HEK293 (cell line): ENCODE results near the gene NXN.
A peak's percentile ranks its signal among the peaks of the same experiment; 100 is the strongest.

Source experiments
- CTCF ChIA-PET: fragments of 350-600 bp; formaldehyde crosslinking; extraction: SDS; loops from one replicate; lab custom pipeline; 2021; ENCODE audit warnings: antibody characterized with exemption; lab: Yijun Ruan, JAX
- POLR2A ChIA-PET: fragments of 300-600 bp; formaldehyde crosslinking; extraction: SDS; loops from one replicate; lab custom pipeline; 2020; ENCODE audit warnings: antibody characterized with exemption, inconsistent platforms; lab: Yijun Ruan, JAX
- H3K27ac ChIP-seq: fragments of 200-500 bp; sonication (Bioruptor generic); 2 replicates; pipeline ENCODE4 v1.5.1; 2014; ENCODE audit warnings: low read depth, low read length, control low read depth, inconsistent platforms; ENCODE audit errors: extremely low read depth
- H3K36me3 ChIP-seq, 2 experiments: fragments of 200-500 bp in 1 of 2; sonication (Bioruptor generic) in 1 of 2; 1 replicate in 1 of 2; 2 replicates in 1 of 2; pipeline ENCODE4 v1.5.1; 2014 to 2017; ENCODE audit warnings: inconsistent platforms in 2 of 2, low read length in 2 of 2; ENCODE audit not compliant: control insufficient read depth in 2 of 2, insufficient read depth in 1 of 2
- H3K4me1 ChIP-seq: fragments of 200-500 bp; sonication (Bioruptor generic); 2 replicates; pipeline ENCODE4 v1.5.1; 2014; ENCODE audit warnings: mild to moderate bottlenecking, low read length, inconsistent platforms; ENCODE audit not compliant: control insufficient read depth, insufficient read depth
- H3K4me3 ChIP-seq: 2 replicates; pipeline ENCODE4 v1.5.1; 2011; ENCODE audit warnings: low read depth, mild to moderate bottlenecking, control low read depth, low read length, moderate library complexity
- H3K9me3 ChIP-seq: fragments of 200-500 bp; sonication (Bioruptor generic); 2 replicates; pipeline ENCODE4 v1.5.1; 2014; ENCODE audit warnings: low read depth, low read length, inconsistent platforms; ENCODE audit not compliant: control insufficient read depth, insufficient read depth
- HOXC10 ChIP-seq: sonication (generic); formaldehyde crosslinking; IDR thresholded peaks from 2 replicates; pipeline ENCODE4 v1.8.1; 2023; ENCODE audit warnings: mild to moderate bottlenecking, missing genetic modification reagents
- KLF16 ChIP-seq: fragments of 450-650 bp; formaldehyde crosslinking; IDR thresholded peaks from 2 replicates; pipeline ENCODE4 v1.5.1; 2017; ENCODE audit warnings: missing biosample characterization, missing genetic modification characterization
- MZF1 ChIP-seq: fragments of 450-650 bp; formaldehyde crosslinking; IDR thresholded peaks from 2 replicates; pipeline ENCODE4 v1.5.1; 2017; ENCODE audit warnings: missing biosample characterization, missing genetic modification characterization, borderline replicate concordance
- SCRT1 ChIP-seq: fragments of 450-650 bp; formaldehyde crosslinking; IDR thresholded peaks from 2 replicates; pipeline ENCODE4 v1.5.1; 2016; ENCODE audit warnings: missing biosample characterization, missing genetic modification characterization, borderline replicate concordance
- SCRT2 ChIP-seq: fragments of 450-650 bp; formaldehyde crosslinking; IDR thresholded peaks from 2 replicates; pipeline ENCODE4 v1.5.1; 2016; ENCODE audit warnings: missing biosample characterization, missing genetic modification characterization
- ZEB2 ChIP-seq: fragments of 450-650 bp; formaldehyde crosslinking; IDR thresholded peaks from 2 replicates; pipeline ENCODE4 v1.5.1; 2016; ENCODE audit warnings: missing biosample characterization, missing genetic modification characterization
- ZFHX2 ChIP-seq: fragments of 450-650 bp; formaldehyde crosslinking; conservative IDR thresholded peaks from 2 replicates; pipeline ENCODE4 v1.5.1; 2016; ENCODE audit warnings: missing biosample characterization, missing genetic modification characterization
- ZIC2 ChIP-seq: fragments of 450-650 bp; formaldehyde crosslinking; IDR thresholded peaks from 2 replicates; pipeline ENCODE4 v1.5.1; 2016; ENCODE audit warnings: missing biosample characterization, missing genetic modification characterization
- ZNF112 ChIP-seq: fragments of 450-650 bp; formaldehyde crosslinking; IDR thresholded peaks from 2 replicates; pipeline ENCODE4 v1.5.0; 2017; ENCODE audit warnings: missing biosample characterization, missing genetic modification characterization
- ZNF157 ChIP-seq: fragments of 450-650 bp; formaldehyde crosslinking; IDR thresholded peaks from 2 replicates; pipeline ENCODE4 v1.5.1; 2016; ENCODE audit warnings: missing biosample characterization, missing genetic modification characterization
- ZNF341 ChIP-seq: fragments of 450-650 bp; formaldehyde crosslinking; IDR thresholded peaks from 2 replicates; pipeline ENCODE4; 2016; ENCODE audit warnings: low read depth, missing biosample characterization, missing genetic modification characterization
- ZNF37A ChIP-seq: fragments of 450-650 bp; IDR thresholded peaks from 2 replicates; pipeline ENCODE4 v1.5.1; 2018; ENCODE audit warnings: missing biosample characterization, missing genetic modification characterization
- ZNF473 ChIP-seq: fragments of 450-650 bp; formaldehyde crosslinking; IDR thresholded peaks from 2 replicates; pipeline ENCODE4 v1.5.1; 2017; ENCODE audit warnings: missing biosample characterization, missing genetic modification characterization
- ZNF501 ChIP-seq: fragments of 450-650 bp; formaldehyde crosslinking; IDR thresholded peaks from 2 replicates; pipeline ENCODE4 v1.5.1; 2016; ENCODE audit warnings: missing biosample characterization, missing genetic modification characterization
- ZNF544 ChIP-seq: fragments of 450-650 bp; formaldehyde crosslinking; IDR thresholded peaks from 2 replicates; pipeline ENCODE4 v1.5.0; 2017; ENCODE audit warnings: missing biosample characterization, missing genetic modification characterization
- ZNF561 ChIP-seq: fragments of 450-650 bp; IDR thresholded peaks from 2 replicates; pipeline ENCODE4 v1.5.1; 2018; ENCODE audit warnings: missing biosample characterization, missing genetic modification characterization, borderline replicate concordance
- ZNF596 ChIP-seq: fragments of 450-650 bp; IDR thresholded peaks from 2 replicates; pipeline ENCODE4 v1.5.0; 2018; ENCODE audit warnings: missing biosample characterization, mild to moderate bottlenecking, missing genetic modification characterization, moderate library complexity
- ZNF600 ChIP-seq: fragments of 450-650 bp; formaldehyde crosslinking; IDR thresholded peaks from 2 replicates; pipeline ENCODE4 v1.5.1; 2016; ENCODE audit warnings: missing biosample characterization, missing genetic modification characterization
- ZNF791 ChIP-seq: fragments of 450-650 bp; formaldehyde crosslinking; IDR thresholded peaks from 2 replicates; pipeline ENCODE4 v1.5.1; 2016; ENCODE audit warnings: missing biosample characterization, missing genetic modification characterization
- ZSCAN23 ChIP-seq: fragments of 450-650 bp; formaldehyde crosslinking; IDR thresholded peaks from 2 replicates; pipeline ENCODE4 v1.5.1; 2016; ENCODE audit warnings: missing biosample characterization, missing genetic modification characterization
- TF ChIP-seq, protein P1 (sequence below): fragments of 450-650 bp; formaldehyde crosslinking; IDR thresholded peaks from 2 replicates; pipeline ENCODE4 v1.5.1; 2016; ENCODE audit warnings: missing biosample characterization, missing genetic modification characterization
- TF ChIP-seq, protein P2 (sequence below): fragments of 450-650 bp; formaldehyde crosslinking; IDR thresholded peaks from 2 replicates; pipeline ENCODE4 v1.5.1; 2017; ENCODE audit warnings: missing biosample characterization, missing genetic modification characterization

The NXN gene

DNA sequence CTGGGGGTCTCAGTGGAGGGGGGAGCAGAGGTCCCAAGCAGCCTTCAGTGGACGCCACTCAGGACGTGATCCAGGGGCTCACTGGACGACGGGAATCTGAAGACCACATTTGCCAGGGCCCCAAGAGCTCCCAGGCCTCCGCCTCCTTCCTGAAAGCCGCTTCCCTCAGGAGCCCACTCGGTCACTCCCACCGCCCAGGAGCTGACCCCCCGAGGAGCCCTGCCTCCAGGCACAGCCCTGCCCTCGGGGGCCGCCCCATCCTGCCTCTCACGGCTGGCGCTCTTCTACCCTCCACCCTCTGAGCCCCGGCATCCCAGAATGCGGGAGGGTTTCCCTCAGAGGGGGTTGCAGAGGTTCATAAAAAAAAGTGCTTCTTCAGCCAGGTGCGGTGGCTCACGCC lies 41.6 kb upstream of the NXN start:
- CTCF ChIA-PET = interaction anchor here (1.2 kb wide), 1 partner anchor 37 kb away, joined by 3 read pairs; no protein-coding TSS in a partner anchor
- no peak for TF ChIP-seq ZNF791 (tag by site-specific recombination)
- peak; percentile 17; the same call in 1 of the 2 replicates for TF ChIP-seq ZIC2 (tag by site-specific recombination)
- TF ChIP-seq ZNF341 = peak; percentile 45; the same call in 1 of the 2 replicates
- TF ChIP-seq ZNF561 (tag by site-specific recombination) = no peak
- no peak for TF ChIP-seq MZF1
- TF ChIP-seq, protein P1, sequence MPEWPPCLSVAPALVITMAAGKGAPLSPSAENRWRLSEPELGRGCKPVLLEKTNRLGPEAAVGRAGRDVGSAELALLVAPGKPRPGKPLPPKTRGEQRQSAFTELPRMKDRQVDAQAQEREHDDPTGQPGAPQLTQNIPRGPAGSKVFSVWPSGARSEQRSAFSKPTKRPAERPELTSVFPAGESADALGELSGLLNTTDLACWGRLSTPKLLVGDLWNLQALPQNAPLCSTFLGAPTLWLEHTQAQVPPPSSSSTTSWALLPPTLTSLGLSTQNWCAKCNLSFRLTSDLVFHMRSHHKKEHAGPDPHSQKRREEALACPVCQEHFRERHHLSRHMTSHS = no peak
- no peak for TF ChIP-seq ZNF544 (tag by site-specific recombination)
- TF ChIP-seq, all 188 proteins: peak for 2
- POLR2A ChIA-PET = no interaction called here
- Histone ChIP-seq H3K36me3 (peaks cover 0 to 7% of the 10 kb centered on the region in 2 experiments; a peak in 1 of 3 replicates), H3K4me3 (no peak overlapping the region), H3K27ac (no peak overlapping the region), H3K9me3 (no peaks in the 10 kb centered on the region), H3K4me1 (no peaks in the 10 kb centered on the region)

DNA sequence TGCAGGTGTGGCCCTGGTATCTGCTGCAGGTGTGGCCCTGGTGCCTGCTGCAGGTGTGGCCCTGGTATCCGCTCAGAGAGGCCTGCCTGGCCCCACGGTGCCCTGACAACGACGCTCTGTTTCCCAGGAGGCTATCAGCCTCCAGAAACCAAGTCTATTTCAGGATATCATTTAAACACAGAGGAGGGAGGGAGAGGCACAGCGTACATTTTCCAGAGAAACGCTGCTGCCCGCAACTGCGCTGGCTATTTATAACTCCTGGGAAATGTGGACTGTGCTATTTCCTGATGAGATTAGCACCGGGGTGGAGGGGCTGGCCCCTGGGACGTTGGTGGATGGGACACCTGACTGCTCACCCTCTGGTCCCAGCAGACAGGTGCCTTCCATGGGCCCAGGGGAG lies 39.9 kb upstream of the NXN start:
- H3K36me3 ChIP-seq = peaks cover 0 to 4% of the 10 kb centered on the region in 2 experiments; a peak in 1 of 3 replicates
- POLR2A ChIA-PET = no interaction called here
- no peak for TF ChIP-seq ZNF112
- no peak for TF ChIP-seq ZFHX2
- TF ChIP-seq, protein P2, sequence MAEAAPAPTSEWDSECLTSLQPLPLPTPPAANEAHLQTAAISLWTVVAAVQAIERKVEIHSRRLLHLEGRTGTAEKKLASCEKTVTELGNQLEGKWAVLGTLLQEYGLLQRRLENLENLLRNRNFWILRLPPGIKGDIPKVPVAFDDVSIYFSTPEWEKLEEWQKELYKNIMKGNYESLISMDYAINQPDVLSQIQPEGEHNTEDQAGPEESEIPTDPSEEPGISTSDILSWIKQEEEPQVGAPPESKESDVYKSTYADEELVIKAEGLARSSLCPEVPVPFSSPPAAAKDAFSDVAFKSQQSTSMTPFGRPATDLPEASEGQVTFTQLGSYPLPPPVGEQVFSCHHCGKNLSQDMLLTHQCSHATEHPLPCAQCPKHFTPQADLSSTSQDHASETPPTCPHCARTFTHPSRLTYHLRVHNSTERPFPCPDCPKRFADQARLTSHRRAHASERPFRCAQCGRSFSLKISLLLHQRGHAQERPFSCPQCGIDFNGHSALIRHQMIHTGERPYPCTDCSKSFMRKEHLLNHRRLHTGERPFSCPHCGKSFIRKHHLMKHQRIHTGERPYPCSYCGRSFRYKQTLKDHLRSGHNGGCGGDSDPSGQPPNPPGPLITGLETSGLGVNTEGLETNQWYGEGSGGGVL (tag by site-specific recombination) = no peak
- no peak for TF ChIP-seq SCRT1
- no peak for TF ChIP-seq ZNF596 (tag by site-specific recombination)
- TF ChIP-seq, protein P1 = no peak
- TF ChIP-seq HOXC10 (CRISPR knock-in tag) = no peak
- TF ChIP-seq ZNF473 = no peak
- TF ChIP-seq ZNF37A = no peak
- TF ChIP-seq ZSCAN23 (tag by site-specific recombination) = no peak
- no peak for TF ChIP-seq ZNF157 (tag by site-specific recombination)
- TF ChIP-seq SCRT2 (tag by site-specific recombination) = no peak
- TF ChIP-seq ZEB2 (tag by site-specific recombination) = no peak
- CTCF ChIA-PET = no interaction called here
- no peaks in the 10 kb centered on the region for H3K4me1 ChIP-seq
- no peaks in the 10 kb centered on the region for H3K9me3 ChIP-seq
- H3K4me3 ChIP-seq = no peak overlapping the region
- H3K27ac ChIP-seq = no peak overlapping the region

DNA sequence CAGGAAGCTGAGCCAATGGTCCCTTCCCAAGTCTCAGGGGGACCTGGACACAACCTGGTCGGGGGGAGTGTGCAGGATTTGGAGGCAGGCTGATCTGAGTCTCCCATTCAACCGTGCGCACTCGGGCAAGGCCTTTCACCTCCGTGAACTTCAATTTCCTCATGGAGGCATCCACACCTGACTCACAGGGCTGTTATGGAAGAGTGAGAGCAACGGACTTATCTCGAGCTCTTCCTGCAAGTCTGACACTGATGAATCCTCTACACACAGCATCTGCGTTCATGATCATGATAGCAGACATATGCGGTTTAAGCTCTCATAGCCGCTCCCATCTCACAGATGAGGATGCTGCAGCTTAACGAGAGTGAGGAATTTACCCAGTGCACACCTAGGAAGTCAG lies 39.0 kb upstream of the NXN start:
- POLR2A ChIA-PET = no interaction called here
- peaks cover 0 to 4% of the 10 kb centered on the region in 2 experiments; a peak in 1 of 3 replicates for H3K36me3 ChIP-seq

More for the DNA sequence above, 39.0 kb upstream of the NXN start:
- CTCF ChIA-PET = interaction anchor here (0.6 to 1.3 kb wide), 2 partner anchors 15 to 38 kb away, joined by 3 to 4 read pairs; no protein-coding TSS in a partner anchor
- no peak overlapping the region for H3K4me3 ChIP-seq
- H3K9me3 ChIP-seq = no peaks in the 10 kb centered on the region
- H3K4me1 ChIP-seq = no peaks in the 10 kb centered on the region
- TF ChIP-seq ZNF600 (tag by site-specific recombination) (peak; percentile 57; the same call in 1 of the 2 replicates), KLF16 (tag by site-specific recombination) (no peak), ZNF501 (tag by site-specific recombination) (no peak)
- no peak overlapping the region for H3K27ac ChIP-seq
